ENCODE measurements around the gene AGBL1. TPM values are rescaled to one million over a fixed set of nuclear protein-coding genes. Genes with fewer than 3 reads are reported as not detected.

The AGBL1 gene
- total RNA-seq, 1 experiment from 2014 or later = not detected

- BruUV-seq (replicated peaks) = no TSS peak
- Mint-ChIP-seq H3K4me1 (ENCODE audit: low read depth, unreplicated experiment) (no peaks in the 10 kb centered on the region), H3K4me3 (ENCODE audit: unreplicated experiment) (no peak overlapping the region), H3K36me3 (ENCODE audit: insufficient read depth, unreplicated experiment) (no peaks in the 10 kb centered on the region), H3K9me3 (ENCODE audit: unreplicated experiment) (no peaks in the 10 kb centered on the region), H3K27me3 (ENCODE audit: insufficient read depth, unreplicated experiment) (peaks cover 2% of the 10 kb centered on the region), H3K27ac (ENCODE audit: unreplicated experiment) (no peak overlapping the region)
- H3K27me3 ChIP-seq (replicated peaks; ENCODE audit: control insufficient read depth, insufficient read depth, low read length) = no peaks in the 10 kb centered on the region
- DNase-seq = no peak
- no peaks in the 10 kb centered on the region for H3K4me1 ChIP-seq
- H3K9me3 ChIP-seq = no peaks in the 10 kb centered on the region
- POLR2A ChIA-PET = no interaction called here
- no peaks in the 10 kb centered on the region for H3K36me3 ChIP-seq (ENCODE audit: control insufficient read depth, insufficient read depth, low read length)
- CTCF ChIA-PET = no interaction called here
- intact Hi-C loops (cut with micrococcal nuclease; ENCODE audit: unreplicated experiment) = no loop called here
- no peak overlapping the region for H3K4me3 ChIP-seq (ENCODE audit: low read depth, low read length)
- no peak for TF ChIP-seq CTCF (IDR thresholded peaks at IDR 0.05; ENCODE audit: insufficient read depth in 1 of 2, low read depth in 1 of 2, low read length in 1 of 2, severe bottlenecking in 1 of 2, unreplicated experiment in 1 of 2)
Measured at GRCh38 chr15:86413191-86413590, 333.5 kb downstream of the AGBL1 start.

DNA sequence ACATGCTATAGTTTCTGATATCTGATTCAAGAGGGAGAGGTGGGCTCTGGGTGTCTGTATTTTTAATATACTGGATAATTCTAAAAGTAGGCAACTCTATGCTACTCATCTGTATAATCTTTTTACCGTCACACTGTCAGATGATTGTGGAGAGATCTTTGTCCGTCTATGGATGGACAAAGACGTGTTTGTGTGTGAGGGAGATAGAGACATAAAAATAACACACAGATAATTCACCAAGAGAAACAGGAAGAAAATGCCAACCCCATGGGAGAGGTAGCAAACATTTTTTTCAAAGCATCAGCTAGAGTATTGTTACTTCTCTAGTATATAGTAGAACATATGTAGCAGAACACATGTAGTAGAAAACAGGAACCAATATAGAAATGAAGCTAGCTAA lies 346.1 kb downstream of the AGBL1 start:
- ChIA-PET CTCF (no interaction called here), POLR2A (interaction anchor here (0.5 kb wide), 1 partner anchor 11 kb away, joined by 3 read pairs; no protein-coding TSS in a partner anchor)
- intact Hi-C loops (cut with micrococcal nuclease; ENCODE audit: unreplicated experiment) = no loop called here
- BruUV-seq (replicated peaks) = no TSS peak
- Histone ChIP-seq H3K9me3 (no peaks in the 10 kb centered on the region), H3K4me1 (no peaks in the 10 kb centered on the region), H3K4me3 (ENCODE audit: low read depth, low read length) (no peak overlapping the region), H3K27me3 (replicated peaks; ENCODE audit: control insufficient read depth, insufficient read depth, low read length) (no peaks in the 10 kb centered on the region), H3K36me3 (ENCODE audit: control insufficient read depth, insufficient read depth, low read length) (no peaks in the 10 kb centered on the region)
- no peak for DNase-seq
- Mint-ChIP-seq H3K27ac (ENCODE audit: unreplicated experiment) (no peak overlapping the region), H3K4me1 (ENCODE audit: low read depth, unreplicated experiment) (no peaks in the 10 kb centered on the region), H3K27me3 (ENCODE audit: insufficient read depth, unreplicated experiment) (peaks cover 3% of the 10 kb centered on the region), H3K9me3 (ENCODE audit: unreplicated experiment) (peaks cover 19% of the 10 kb centered on the region), H3K4me3 (ENCODE audit: unreplicated experiment) (no peak overlapping the region), H3K36me3 (ENCODE audit: insufficient read depth, unreplicated experiment) (no peaks in the 10 kb centered on the region)
- no peak for TF ChIP-seq CTCF (IDR thresholded peaks at IDR 0.05; ENCODE audit: insufficient read depth in 1 of 2, low read depth in 1 of 2, low read length in 1 of 2, severe bottlenecking in 1 of 2, unreplicated experiment in 1 of 2)

DNA sequence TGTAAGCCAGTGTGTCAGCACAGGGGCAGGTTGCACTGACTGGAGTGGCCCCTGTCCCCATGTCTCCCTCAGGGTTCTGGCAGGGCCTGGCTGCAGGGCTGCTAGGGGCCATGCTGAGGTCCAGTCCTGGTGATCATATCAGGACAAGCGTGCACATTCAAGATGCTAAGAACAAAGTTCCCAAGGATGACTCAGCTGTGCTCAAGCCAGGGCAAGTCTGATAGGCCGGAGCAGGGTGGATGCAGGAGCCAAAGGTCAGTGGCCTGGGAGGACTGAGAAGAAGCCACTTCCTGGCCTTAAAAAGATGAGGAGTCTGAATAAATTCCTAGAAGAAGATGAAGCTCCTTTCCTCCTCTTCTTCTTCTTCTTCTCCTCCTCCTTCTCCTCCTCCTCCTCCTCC lies 353.2 kb downstream of the AGBL1 start:
- Histone ChIP-seq H3K9me3 (no peaks in the 10 kb centered on the region), H3K4me3 (ENCODE audit: low read depth, low read length) (no peak overlapping the region), H3K36me3 (ENCODE audit: control insufficient read depth, insufficient read depth, low read length) (no peaks in the 10 kb centered on the region), H3K4me1 (no peaks in the 10 kb centered on the region), H3K27me3 (replicated peaks; ENCODE audit: control insufficient read depth, insufficient read depth, low read length) (no peaks in the 10 kb centered on the region)
- DNase-seq = peak; percentile 2 to 46
- POLR2A ChIA-PET = no interaction called here
- CTCF ChIA-PET = no interaction called here
- Mint-ChIP-seq H3K4me3 (ENCODE audit: unreplicated experiment) (no peak overlapping the region), H3K9me3 (ENCODE audit: unreplicated experiment) (no peaks in the 10 kb centered on the region), H3K36me3 (ENCODE audit: insufficient read depth, unreplicated experiment) (no peaks in the 10 kb centered on the region), H3K4me1 (ENCODE audit: low read depth, unreplicated experiment) (no peaks in the 10 kb centered on the region), H3K27me3 (ENCODE audit: insufficient read depth, unreplicated experiment) (no peaks in the 10 kb centered on the region), H3K27ac (ENCODE audit: unreplicated experiment) (no peak overlapping the region)
- TF ChIP-seq CTCF (IDR thresholded peaks at IDR 0.05; ENCODE audit: insufficient read depth in 1 of 2, low read depth in 1 of 2, low read length in 1 of 2, severe bottlenecking in 1 of 2, unreplicated experiment in 1 of 2) = no peak
- BruUV-seq (replicated peaks) = no TSS peak
- intact Hi-C loops (cut with micrococcal nuclease; ENCODE audit: unreplicated experiment) = no loop called here
